Activated T-cell treated with anti-CD3 and anti-CD28 coated beads for 48 hours (primary cell): Measurements from ENCODE around the gene UGGT1.

ENCODE experiments used
- DNase-seq: peaks from one replicate; pipeline ENCODE4 v3.0.0-alpha.2; 2020; ENCODE audit warnings: low read depth

Gene UGGT1

GRCh38 chr2:128090945-128091725 lies at the start of gene UGGT1:
Gene UGGT1, plus strand, starts transcription at chr2:128091200. Its CDS starts 158 bp downstream, at chr2:128091358.
- peak; percentile 90 for DNase-seq

- DNase-seq, result no peak
These were observed 49.4 kb upstream of the UGGT1 start for GRCh38 chr2:128041561-128041960.

GRCh38 chr2:128043041-128043440 lies 48.0 kb upstream of the UGGT1 start:
- DNase-seq, result no peak

- DNase-seq, result no peak
These were observed 37.7 kb upstream of the UGGT1 start for GRCh38 chr2:128053331-128053730.

- DNase-seq, result no peak
These were observed 36.7 kb upstream of the UGGT1 start for GRCh38 chr2:128054104-128054885.

- no peak for DNase-seq
These were observed 33.7 kb upstream of the UGGT1 start for GRCh38 chr2:128057334-128057733.

GRCh38 chr2:128058114-128058513 lies 32.9 kb upstream of the UGGT1 start:
- DNase-seq, result no peak

- no peak for DNase-seq
These were observed 28.4 kb upstream of the UGGT1 start for GRCh38 chr2:128062571-128062970.

GRCh38 chr2:128064353-128064752 lies 26.6 kb upstream of the UGGT1 start:
- DNase-seq, result no peak

GRCh38 chr2:128069769-128070168 lies 21.2 kb upstream of the UGGT1 start:
- DNase-seq, result no peak

GRCh38 chr2:128073278-128073677 lies 17.7 kb upstream of the UGGT1 start:
- no peak for DNase-seq

- DNase-seq, result no peak
These were observed 14.4 kb upstream of the UGGT1 start for GRCh38 chr2:128076461-128077106.

GRCh38 chr2:128084757-128085156 lies 6.2 kb upstream of the UGGT1 start:
- no peak for DNase-seq

GRCh38 chr2:128086244-128086643 lies 4.8 kb upstream of the UGGT1 start:
- no peak for DNase-seq

- no peak for DNase-seq
These were observed 440 bp upstream of the UGGT1 start for GRCh38 chr2:128090575-128090944.

GRCh38 chr2:128091726-128092080 lies 703 bp downstream of the UGGT1 start:
- DNase-seq, result no peak

GRCh38 chr2:128092656-128093055 lies 1.7 kb downstream of the UGGT1 start:
- DNase-seq, result no peak

- DNase-seq, result no peak
These were observed 2.8 kb downstream of the UGGT1 start for GRCh38 chr2:128093762-128094161.

- no peak for DNase-seq
These were observed 4.2 kb downstream of the UGGT1 start for GRCh38 chr2:128095201-128095600.

GRCh38 chr2:128103407-128103806 lies 12.4 kb downstream of the UGGT1 start:
- DNase-seq, result no peak

GRCh38 chr2:128105072-128105471 lies 14.1 kb downstream of the UGGT1 start:
- no peak for DNase-seq

- DNase-seq, result no peak
These were observed 17.2 kb downstream of the UGGT1 start for GRCh38 chr2:128108166-128108565.

GRCh38 chr2:128109243-128109642 lies 18.2 kb downstream of the UGGT1 start:
- DNase-seq, result no peak
